Activated CD8-positive, alpha-beta memory T cell treated with anti-CD3 and anti-CD28 coated beads for 24 hours (primary cell): ENCODE data around the gene ASIC2.

Source experiments
- DNase-seq: peaks from one replicate; pipeline ENCODE4 v3.0.0-alpha.2; 2020

Gene ASIC2

DNA sequence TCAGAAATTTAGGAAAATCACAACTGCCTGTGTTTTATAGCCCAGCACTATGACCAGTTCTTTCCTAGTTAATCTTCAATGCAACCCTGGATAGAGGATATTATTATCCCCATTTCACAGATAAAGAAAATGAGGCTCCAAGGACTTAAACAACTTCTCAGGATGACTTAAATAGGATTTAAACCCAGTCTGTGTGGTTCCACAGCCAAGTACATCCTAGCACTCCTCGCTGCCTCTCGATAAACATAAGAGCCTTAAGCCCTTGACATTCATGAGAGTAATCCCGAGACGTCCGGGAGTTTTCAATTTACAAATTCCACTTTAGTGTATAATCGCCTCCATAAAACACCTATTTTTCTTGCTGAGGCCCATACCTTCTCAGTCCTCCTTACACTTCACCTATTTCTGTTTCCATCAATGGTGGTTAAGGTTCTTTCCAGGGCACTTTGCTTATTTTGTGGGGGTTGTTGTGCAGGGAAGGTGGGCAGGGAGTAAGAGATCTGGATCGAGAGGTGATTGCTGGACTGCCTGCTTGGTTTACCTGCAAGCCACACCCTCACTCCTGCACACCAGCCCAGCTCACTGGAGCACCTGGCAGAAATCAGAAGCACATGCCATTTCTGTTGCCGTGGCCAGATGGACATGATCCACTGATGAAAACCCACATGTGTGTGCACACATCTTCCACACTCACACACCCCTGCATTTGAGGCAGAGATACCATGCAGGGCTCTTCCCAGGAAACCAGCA, 50.5 kb downstream of the ASIC2 start:
- no peak for DNase-seq

DNA sequence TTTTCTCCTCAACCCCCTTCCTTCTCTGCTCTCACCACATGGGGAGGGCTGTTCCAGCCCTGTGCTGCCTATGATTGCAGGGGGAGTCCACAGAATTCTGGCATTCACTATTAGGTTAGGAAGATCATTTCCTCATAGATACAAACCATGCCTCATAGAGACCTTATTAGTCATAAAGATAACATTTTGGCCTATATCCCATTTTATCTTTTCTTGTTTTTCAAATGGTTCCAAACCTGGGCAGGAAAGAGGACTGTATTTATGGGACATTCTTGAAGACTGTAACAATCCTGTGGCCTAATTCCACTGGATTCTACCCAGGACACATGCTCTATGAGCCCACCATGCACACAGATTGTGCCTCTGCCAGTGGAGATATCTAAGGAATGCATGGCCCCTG, 51.7 kb downstream of the ASIC2 start:
- no peak for DNase-seq

DNA sequence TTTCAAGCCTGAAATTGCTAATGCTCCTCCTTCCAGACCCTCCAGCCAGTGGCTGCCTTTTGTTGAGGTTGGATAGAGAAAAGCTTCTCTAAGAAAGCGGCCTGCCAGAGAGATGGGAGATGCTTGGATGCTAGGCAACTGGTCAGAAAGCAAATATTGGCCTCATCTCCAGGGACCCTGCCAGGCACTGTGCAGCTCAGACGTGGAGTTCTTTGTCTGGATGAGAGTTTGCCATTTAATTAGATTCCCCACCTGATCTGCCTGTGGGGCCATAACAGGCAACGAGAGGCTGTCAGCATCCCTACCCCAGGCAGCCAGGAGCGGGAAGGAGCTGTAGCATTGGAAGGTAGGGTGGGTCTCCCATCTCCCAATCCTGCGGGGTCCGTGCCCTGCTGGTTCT, 52.7 kb downstream of the ASIC2 start:
- no peak for DNase-seq

DNA sequence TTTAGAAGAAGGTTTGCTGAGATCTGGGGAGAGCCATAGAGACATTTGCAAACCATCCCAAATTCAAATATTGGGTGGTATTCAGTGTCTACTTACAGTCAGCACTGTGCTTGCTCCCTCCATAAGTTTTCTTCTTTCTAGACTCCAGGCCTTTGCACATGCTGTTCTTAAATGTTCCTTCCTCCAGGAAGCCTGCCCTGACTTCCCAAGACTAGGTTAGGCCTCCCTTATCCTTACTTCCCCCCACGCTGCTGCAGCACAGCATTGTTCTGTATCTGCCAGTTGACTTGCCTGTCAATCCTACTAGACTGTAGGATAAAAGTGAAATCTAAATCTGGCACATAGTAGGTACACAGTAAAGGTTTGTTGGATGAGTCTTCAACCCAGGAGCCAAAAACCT, 53.4 kb downstream of the ASIC2 start:
- no peak for DNase-seq

DNA sequence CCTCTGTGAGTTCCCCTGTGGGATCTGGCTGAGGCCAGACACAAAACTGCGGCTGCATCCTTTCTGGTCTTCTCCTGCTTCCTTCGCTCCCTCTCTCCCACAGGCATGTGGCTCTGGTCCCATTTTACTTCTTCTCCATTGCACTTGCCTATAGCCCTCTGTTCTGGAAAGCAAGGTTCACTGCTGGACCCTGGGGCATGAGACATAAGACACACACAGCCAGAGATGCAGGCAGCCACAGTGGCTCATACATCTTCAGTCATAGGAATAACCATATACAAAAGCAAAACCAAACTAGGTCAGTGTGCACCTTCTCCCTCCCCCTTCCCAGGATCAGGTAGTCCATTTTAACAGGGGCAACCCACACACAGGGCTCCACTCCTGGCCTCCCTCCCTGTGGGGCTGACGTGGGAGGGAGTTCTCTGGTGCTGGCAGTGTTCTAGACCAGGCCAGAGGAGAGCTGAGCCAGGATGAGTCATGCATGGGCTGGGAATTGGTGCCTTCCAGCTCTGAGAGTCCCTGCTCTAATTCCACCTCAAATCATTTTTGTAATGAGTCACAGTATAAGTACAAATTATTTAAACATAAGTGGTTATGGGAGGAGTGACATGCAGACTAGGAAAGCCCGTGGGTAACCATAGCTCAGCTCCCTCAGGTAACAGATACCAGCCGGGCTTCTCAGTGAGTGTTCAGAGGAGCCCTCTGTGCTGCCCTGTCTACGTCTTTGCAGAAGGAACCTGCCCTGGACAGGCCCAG, 58.0 kb downstream of the ASIC2 start:
- no peak for DNase-seq

DNA sequence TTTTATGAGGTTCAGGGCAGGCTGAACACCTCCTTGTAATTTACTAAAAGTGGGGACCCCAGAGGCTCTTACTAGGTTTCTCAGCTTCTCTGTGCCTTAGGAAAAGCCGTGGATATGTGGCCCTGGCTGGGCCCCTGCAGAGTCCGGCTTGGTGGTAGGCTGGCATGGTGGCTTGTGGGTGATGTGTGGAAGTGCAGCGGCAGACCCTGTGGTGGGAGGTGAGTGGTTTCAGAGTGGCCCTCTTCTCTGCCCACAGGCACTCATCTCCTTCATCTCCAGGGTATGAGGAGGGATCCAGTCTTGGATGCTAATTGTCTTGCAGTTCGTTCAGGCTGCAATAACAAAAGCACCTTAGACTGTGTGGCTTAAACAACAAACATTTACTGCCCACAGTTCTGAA, 58.9 kb downstream of the ASIC2 start:
- no peak for DNase-seq

DNA sequence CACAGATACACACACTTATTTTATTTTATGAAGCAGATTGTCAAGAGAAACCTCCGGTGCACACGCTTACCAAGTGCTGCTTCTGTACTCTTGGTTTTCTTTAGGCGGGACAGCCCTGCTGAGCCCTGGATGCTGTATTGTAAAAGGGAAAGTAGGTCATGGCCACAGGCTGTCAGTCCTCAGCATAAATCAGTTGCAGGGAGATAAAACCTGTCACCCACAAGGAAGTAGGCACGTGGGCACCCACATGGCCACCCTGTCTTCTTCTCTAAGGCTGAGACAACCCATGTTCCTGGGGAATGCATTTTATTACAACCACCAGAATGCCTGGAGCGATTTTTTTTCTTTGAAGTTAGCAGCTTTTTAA, 59.3 kb downstream of the ASIC2 start:
- DNase-seq, result no peak

DNA sequence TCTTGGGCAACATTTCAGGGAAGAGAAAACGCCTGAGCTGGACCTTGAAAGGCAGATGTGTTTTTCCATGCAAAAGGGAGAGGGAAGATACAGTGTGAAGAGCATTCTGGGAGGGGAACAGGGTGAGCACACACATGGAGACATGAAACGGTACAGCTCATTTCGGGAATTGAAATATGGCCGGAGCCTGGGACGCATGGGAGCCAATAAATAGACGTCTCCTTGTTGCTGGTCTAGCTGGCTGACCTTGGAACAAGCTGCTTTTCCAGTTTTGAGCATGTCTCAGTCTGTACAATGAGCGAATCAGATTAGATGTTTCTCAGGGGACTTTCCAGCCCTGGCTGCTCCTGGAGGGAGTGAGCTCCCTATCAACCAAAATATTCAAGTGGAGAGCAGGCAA, 63.6 kb downstream of the ASIC2 start:
- no peak for DNase-seq

DNA sequence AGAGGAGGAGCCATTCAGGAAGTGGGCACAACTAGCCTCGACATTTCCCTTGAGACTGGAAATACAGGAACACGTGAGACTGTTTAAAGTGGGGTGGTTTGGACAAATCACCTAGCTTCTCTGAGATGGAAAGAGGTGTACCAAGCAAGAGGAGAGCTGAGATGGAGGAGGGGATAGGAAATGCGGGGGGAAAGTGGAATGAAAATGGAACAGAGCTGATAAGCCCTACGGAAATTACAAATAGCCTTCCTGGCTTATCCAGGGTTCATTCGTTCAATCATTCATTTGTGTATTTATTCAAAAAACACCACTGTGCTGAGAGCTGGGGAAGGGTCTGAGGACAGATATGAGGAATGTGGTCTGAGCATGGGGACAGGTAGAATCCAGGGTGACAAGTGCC, 64.1 kb downstream of the ASIC2 start:
- DNase-seq, result no peak

DNA sequence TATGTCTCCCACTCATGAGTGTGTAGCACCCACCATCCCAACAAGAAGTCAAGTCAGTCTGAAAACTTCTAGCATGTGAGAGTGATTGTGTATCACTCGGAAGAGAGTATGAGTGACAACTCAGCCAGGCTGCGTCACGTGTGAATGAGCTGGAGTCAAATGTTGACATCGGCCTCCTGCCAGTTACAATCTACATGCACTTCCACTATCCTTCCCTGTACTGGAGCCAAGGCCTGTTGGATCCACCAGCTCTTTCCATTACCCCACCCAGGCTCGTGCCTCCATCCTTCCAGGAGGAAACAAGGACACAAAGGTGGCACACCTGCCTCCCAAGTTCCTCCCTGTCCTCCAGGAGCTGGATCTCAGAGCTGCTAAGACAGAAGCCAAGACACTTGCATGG, 64.5 kb downstream of the ASIC2 start:
- DNase-seq, result no peak

DNA sequence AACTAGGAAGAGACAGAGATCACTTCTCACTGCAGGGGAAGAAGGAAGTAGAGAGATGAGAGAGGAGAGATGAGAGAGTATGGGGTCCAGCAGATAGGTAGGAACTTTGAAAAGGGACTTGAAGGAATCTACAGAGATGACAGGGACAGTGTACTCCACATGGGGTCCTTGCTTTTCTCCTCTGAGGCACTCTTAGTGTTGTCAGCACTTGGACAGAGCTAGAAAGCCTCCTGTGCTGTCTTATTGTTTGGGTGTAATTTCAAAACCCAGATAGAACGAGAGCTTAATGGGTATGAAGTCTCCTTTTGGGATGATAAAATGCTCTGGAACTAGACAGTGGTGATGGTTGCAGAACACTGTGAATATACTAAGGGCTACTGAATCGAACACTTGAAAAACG, 65.2 kb downstream of the ASIC2 start:
- no peak for DNase-seq

DNA sequence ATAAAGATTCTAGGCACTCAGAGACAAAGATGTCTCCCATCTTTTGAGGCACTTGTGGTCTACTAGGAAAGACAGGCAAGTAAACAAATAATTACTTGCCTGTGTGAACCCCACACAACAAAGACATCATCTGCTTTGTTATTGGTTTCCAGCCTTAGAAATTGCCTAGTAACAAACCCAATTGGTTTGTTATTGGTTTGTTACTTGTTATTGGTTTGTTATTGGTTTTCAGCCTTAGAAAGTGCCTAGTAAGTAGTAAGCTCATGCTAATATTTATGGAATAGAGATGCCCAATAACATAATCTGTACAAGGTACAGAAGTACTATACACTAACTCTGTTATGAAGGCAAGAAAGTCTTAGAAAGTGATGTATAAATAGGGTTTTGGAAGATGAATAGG, 67.1 kb downstream of the ASIC2 start:
- DNase-seq, result no peak

DNA sequence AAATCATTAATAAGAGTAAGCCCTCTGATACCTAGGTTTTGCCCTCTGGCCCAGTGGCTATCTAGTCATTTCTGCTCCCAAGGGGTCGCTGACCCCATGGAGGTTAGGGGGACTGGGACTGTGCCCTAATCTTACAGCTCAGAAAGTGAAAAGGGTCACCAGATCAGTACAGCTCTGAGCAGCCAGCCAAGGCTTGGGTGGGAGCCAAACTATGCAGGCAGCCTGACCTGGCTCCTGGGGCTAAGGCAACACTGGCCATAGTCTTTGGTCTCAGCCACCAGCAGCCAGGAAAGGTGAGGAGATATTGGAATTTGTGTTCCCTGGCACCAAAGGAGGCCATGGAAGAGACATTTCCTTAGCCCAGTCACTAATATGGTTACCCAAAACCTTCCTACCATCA, 67.6 kb downstream of the ASIC2 start:
- no peak for DNase-seq

DNA sequence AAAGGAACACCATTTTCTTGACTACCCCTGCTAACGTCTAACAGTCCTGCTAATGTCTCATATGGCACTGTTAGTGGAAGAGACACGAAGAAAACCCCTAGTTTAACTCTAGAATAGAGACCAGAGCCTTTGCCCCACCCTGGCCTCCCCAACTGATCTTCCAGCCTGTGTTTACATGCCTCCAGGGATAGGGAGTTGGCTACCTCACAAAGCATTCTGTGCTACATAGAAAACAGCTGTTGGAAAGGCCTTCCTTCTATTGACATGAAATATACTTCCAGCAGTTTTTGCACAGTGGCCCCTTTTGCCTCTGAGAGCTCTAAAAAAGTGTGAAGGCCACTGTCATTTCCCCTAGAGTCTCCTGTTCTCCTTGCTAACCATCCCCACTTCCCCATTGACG, 73.1 kb downstream of the ASIC2 start:
- DNase-seq, result no peak

DNA sequence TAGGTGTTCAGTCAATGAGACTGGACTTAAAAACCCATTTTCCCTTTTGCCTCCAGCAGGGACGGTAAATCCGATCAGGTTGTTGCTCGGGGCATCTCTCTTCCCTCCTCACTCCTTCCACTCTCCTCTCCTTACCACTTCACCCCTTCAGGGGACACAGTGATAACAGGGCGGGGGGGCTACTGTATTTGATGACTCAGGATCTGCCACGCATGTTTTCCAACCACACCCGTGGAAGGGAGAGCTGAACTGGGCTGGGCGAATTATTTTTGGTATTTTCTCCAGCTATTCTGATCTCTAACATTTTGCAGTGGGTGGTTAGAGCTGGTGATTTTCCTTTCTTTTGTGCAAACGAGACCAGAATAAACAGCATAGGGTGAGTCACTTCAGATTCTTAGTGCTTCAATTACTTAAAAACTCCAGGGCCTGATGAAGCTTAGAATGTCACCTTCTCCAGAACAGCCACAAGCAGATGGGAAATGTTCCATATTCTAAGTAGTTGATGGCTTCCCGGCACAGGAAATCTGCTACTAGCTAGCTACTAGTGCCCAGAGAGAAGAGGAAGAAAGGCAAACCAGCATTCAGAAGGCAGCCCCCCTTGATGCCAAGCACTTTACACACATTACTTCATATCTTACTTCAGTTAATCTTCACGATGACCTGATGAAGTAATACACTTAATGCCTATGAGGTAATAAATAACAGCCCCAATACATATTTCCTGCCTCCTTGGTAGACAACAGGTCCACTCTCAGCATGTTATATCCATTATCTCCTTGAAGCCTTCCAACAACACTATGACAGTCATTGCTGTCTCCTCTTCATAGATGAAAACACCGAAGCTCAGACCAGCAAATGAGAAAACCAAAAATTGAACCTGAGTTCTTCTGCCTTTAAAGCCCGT, 74.1 kb downstream of the ASIC2 start:
- DNase-seq, result no peak

DNA sequence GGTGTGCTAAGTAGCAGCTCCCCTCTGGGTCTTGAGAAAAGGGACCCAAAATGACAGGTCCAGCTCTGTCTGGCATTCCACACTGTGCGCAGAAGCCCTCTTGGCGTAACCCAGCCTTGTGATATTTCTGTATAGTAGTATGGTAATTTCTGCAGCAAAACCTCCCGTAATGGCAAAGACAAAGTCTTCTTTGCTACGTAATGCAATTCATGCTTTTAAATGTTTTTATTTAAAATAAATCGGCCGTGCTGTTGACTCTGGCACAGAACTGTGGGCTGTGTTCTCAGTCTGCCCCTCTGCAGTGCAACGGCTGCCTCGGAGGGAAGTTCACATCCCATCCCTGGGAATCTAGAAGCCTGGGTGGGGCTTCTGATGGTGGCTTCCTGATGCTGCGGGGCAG, 75.2 kb downstream of the ASIC2 start:
- no peak for DNase-seq

DNA sequence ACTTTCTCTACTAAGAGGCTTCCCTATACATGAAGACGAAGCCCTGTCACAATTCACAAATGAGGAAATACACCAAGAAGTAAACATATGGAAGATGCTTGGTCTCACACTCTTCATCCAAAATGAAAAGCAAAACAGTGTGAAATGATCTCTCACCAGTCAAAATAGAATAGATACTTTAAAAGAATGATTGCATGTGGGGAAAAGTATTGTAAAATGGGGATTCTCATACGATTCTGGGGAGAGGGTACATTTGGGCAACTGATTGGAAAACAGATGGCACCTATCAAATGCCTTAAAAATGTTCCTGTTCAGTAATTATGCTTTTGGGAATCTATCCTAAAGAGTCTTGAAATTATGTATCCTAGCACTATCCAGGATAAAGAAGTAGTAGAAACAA, 78.1 kb downstream of the ASIC2 start:
- DNase-seq, result no peak

DNA sequence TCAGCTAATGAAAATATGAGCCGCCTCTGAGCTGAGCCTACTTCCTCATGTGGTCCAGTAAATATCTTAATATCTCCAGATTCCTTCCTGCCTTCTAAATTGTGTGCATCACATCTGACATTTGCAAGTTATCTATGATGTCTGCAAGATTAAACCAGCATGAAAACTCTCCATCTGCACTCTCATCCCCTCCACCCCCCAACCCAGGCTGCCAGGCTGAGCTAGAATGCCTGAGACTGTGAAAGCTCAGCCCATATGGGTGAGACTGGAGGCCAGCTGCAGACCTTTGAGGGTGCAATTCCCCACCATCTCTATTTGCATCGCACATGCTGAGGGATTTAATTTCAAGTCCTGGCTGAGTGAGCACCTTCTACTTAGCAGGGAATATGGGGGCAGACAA, 82.8 kb downstream of the ASIC2 start:
- no peak for DNase-seq

DNA sequence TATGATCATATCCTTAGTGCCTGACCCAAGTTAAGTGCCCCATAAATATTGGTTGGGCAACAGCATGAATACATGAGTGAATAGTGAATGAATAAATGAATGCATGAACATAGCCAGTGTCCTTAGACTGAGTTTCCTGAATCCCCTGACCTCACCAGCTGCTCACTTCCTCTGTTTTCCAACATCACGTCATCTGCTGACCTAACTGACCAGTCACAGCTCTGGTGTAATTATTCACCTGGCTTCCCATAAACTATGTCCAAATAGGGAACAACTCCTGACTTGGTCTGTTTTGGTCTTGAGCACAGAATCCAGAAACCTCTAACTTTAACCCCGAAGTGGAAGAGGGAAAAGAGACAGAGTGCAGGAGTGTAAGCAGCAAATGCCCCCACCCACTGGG, 83.4 kb downstream of the ASIC2 start:
- no peak for DNase-seq

DNA sequence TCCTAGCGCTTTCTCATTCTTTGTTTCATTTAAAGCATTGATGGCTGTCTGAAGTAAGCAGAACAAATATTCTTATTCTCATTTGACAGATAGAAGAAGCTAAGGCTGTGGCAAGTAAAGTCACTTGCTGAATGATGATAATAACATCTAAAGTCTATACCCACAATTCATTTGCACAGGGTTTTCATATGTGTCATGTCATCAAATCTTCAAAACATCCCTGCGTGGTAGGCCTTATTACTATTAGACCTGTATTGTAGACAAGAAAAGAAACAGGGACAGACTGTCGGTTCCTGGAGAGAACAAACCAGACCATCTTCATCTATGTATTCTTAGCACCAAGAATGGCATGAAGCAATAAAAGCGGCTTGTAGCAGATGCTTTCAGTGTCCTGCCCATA, 85.9 kb downstream of the ASIC2 start:
- no peak for DNase-seq

DNA sequence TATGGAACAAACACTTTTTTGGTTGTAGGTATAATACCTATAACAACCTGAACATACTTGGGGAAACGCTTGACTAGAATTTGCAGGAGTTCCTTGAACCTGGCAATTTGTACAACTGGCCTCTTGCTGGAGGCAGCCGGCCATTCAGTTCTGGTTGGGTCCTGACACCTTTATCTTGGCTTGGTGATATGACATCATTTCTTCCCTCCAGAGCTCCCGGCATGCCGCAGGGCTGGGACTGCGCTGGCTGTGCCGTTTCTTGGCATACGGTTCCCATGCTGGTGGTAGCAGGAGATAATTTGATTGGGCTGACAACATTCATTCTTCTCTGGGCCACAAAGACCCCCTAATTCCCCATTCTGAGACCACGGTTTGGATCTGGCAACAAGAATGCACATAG, 87.5 kb downstream of the ASIC2 start:
- no peak for DNase-seq

DNA sequence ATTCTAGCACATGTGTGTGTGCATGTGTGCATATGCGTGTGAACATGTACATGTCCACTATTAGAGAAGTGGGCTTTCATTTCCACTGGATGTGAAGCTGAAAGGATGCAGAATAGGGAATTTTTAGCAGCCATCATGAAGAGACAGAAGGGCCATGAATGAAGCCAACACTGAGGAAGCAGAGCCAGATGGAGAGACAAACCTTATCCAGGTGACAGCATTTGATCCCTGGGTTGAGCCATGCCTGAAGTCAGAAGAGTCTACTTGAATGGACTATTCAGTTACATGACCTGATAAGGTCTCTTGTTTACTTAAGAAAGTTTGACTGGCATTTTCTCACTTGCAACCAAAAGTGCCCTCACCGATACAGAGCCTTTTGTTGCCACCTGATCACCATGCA, 88.4 kb downstream of the ASIC2 start:
- DNase-seq, result no peak

DNA sequence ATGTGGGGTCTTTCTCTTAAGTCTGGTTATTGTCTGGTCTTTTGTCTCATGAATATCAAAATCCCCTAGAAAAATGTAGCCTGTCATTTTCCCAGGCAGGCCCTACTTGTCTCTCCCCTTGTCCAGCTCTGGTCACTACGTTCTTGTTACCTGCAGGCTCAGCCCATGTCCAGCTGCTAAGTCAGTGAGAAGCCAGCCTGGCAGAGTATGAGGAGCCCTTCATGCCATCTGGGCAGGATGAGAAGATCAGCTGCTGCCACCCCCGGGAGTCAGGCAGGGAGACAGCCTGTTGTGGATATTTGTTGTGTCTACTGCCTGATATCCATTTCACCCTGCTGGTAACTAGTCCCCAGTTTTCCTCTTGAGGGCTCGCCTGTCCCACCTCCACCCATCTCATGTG, 88.9 kb downstream of the ASIC2 start:
- no peak for DNase-seq
